Duodenal mucosa (tissue), 2 donors: ENCODE data around the gene VSIG10.

Experiments
- H3K27ac ChIP-seq: one replicate; pipeline ENCODE4 v1.7.0; 2013; ENCODE audit warnings: low read depth, low read length
- H3K27me3 ChIP-seq, 2 donors: one replicate each; pipeline ENCODE4 v1.7.0; 2013; ENCODE audit warnings: low read length in 2 of 2, control low read depth in 1 of 2; ENCODE audit not compliant: insufficient read depth in 2 of 2, control insufficient read depth in 1 of 2
- H3K36me3 ChIP-seq, 2 donors: one replicate each; pipeline ENCODE4 v1.7.0; 2013; ENCODE audit warnings: low read length in 2 of 2, control low read depth in 1 of 2; ENCODE audit not compliant: insufficient read depth in 2 of 2, control insufficient read depth in 1 of 2
- H3K4me1 ChIP-seq, 2 donors: one replicate each; pipeline ENCODE4 v1.7.0; 2013; ENCODE audit warnings: low read length in 2 of 2, control low read depth in 1 of 2; ENCODE audit not compliant: insufficient read depth in 2 of 2, control insufficient read depth in 1 of 2
- H3K4me3 ChIP-seq, 2 donors: one replicate each; pipeline ENCODE4 v1.7.0; 2013; ENCODE audit warnings: low read length in 2 of 2, low read depth in 1 of 2
- H3K9ac ChIP-seq, 2 donors: one replicate each; pipeline ENCODE4 v1.7.0; 2013; ENCODE audit warnings: low read length in 2 of 2, low read depth in 1 of 2
- H3K9me3 ChIP-seq, 2 donors: one replicate each; pipeline ENCODE4 v1.7.0; 2013; ENCODE audit warnings: low read length in 2 of 2, control low read depth in 1 of 2; ENCODE audit not compliant: control insufficient read depth in 1 of 2

The VSIG10 gene

DNA sequence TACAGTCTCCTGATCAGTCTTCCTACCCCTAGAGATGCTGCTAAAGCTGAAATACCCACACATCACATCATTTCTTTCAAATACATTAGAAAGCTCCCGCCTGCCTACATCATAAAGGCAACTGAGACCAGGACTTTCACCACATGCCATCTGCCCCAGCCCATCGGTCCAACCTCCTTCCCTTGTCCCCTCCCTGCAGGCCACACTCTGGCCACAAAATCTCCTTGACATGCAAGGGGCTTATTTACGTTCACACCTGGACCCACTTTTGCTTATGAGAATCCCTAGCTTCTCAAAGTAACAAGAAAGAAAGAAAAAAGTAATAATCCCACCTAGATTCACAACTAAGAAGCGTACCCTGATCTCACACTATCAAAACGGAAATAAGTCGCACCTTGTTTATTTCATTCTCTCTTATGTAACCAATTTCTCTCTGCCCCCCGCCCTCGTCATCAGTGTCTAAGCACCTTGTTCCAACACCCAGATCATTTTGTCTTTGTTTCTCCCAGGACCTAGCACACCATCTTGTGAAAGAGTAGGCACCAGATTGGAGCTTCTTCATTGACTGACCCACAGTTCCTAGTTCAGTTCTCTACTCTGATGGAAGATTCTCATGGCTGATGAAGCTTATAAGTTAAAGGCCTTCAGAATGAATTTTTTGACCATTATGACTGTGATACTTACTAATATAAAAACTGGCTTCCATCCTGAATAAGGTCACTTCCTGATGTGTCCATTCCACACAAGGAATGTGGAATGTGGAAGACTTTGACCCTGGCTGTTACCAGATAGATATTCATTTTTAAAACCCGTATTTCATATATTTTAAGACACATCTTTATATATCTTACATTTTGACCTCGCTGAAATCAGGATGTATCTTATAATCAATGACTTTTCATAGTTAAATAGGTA lies 50.5 kb downstream of the VSIG10 start:
- peaks cover 32% of the 10 kb centered on the region in 2 donors for H3K4me1 ChIP-seq

GRCh38 chr12:118052324-118053070 lies 51.3 kb downstream of the VSIG10 start:
- H3K4me1 ChIP-seq = peaks cover 32% of the 10 kb centered on the region in 2 donors
- H3K27ac ChIP-seq = peak overlapping the region; percentile 75
- H3K27me3 ChIP-seq = no peaks in the 10 kb centered on the region
- H3K9me3 ChIP-seq = no peaks in the 10 kb centered on the region
- peak overlapping the region in 1 of 2 donors; percentile 39 for H3K9ac ChIP-seq
- peaks cover 6 to 23% of the 10 kb centered on the region in 2 donors for H3K36me3 ChIP-seq
- peak overlapping the region in 1 of 2 donors; percentile 40 for H3K4me3 ChIP-seq

More for the DNA sequence above, 50.5 kb downstream of the VSIG10 start:
- H3K36me3 ChIP-seq = peaks cover 6 to 17% of the 10 kb centered on the region in 2 donors
- no peaks in the 10 kb centered on the region for H3K27me3 ChIP-seq
- H3K9me3 ChIP-seq = no peaks in the 10 kb centered on the region
- H3K27ac ChIP-seq = peak overlapping the region; percentile 69
- H3K4me3 ChIP-seq = peak overlapping the region in 1 of 2 donors; percentile 40
- H3K9ac ChIP-seq = peak overlapping the region in 1 of 2 donors; percentile 39

DNA sequence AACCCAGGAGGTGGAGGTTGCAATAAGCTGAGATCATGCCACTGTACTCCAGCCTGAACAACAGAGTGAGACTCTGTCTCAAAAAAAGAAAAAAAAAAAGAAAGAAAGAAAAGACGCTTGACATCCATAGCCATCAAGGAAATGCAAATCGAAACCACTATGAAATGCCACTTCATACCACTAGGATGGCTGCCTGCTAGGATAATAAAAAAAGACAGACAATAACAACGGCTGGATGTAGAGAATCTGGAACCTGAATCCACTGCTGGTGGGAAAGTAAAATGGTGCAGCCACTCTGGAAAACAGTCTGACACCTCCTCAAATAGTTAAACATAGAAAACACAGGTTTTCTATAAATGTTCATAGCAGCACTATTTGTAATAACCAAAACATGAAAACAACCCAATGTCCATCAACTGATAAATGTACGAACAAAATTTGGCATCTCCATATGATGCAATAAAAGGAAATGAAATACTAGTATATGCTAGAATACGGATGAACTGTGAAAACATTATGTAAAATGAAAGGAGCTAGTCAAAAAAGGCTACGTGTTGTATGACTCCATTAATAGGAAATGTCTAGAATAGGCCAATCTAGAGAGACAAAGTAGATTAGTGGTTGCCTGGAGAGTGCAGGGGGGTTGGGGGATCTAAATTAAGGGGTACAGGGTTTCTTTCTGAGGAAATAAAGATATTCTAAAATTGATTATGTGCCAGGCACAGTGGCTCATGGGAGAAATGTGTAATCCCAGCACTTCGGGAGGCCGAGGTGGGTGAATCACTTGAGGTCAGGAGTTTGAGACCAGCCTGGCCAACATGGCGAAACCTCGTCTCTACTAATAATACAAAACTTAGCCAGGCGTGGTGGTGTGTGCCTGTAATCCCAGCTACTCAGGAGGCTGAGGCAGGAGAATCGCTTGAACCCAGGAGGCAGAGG lies 52.6 kb downstream of the VSIG10 start:
- Histone ChIP-seq H3K36me3 (peaks cover 6 to 23% of the 10 kb centered on the region in 2 donors), H3K27ac (no peak overlapping the region), H3K9me3 (no peaks in the 10 kb centered on the region), H3K4me1 (peaks cover 26 to 30% of the 10 kb centered on the region in 2 donors), H3K27me3 (no peaks in the 10 kb centered on the region), H3K4me3 (no peak overlapping the region), H3K9ac (no peak overlapping the region)

DNA sequence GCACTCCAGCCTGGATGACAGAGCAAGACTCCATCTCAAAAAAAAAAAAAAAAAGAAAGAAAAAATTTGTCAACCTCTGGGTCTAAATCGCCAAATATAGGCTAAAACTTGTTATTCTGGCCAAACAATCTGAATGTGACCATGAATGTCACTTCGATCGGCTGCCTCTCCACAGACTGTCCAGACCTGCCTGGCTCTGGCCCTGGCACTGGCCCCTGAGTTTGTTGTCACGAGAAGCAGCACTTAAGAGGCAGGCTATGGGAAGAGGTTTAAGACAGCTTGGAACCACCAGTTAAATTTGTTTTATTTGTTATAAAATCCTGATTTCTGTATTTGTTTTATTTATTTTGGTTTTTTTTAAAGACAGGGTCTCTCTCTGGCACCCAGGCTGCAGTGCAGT lies 57.4 kb downstream of the VSIG10 start:
- H3K27me3 ChIP-seq = no peaks in the 10 kb centered on the region
- H3K36me3 ChIP-seq = peaks cover 27 to 55% of the 10 kb centered on the region in 2 donors
- H3K4me3 ChIP-seq = no peak overlapping the region
- no peak overlapping the region for H3K27ac ChIP-seq
- H3K9ac ChIP-seq = no peak overlapping the region
- no peaks in the 10 kb centered on the region for H3K9me3 ChIP-seq
- peaks cover 0 to under 1% of the 10 kb centered on the region in 2 donors for H3K4me1 ChIP-seq

DNA sequence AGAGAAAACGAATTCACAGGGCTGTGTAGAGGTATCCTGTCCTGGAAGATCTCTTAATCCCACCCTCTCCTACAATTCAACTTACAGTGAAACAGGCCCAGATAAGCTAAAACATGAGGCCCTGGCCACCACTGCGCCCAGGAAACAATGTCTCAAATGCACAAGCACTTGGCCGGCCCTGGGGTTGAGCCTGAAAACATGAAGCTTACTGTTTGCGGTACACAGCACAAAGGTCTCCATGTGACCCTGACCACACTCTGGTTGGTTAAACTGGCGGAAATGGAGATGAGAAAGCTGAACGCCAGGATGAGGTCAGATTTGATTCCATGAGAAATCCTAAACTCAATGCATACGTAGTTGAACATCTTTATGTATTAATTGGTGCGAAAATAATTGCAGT lies 59.2 kb downstream of the VSIG10 start:
- no peaks in the 10 kb centered on the region for H3K9me3 ChIP-seq
- H3K4me1 ChIP-seq = no peaks in the 10 kb centered on the region
- H3K27me3 ChIP-seq = no peaks in the 10 kb centered on the region
- H3K36me3 ChIP-seq = peaks cover 26 to 62% of the 10 kb centered on the region in 2 donors
- no peak overlapping the region for H3K9ac ChIP-seq
- H3K4me3 ChIP-seq = no peak overlapping the region
- no peak overlapping the region for H3K27ac ChIP-seq

DNA sequence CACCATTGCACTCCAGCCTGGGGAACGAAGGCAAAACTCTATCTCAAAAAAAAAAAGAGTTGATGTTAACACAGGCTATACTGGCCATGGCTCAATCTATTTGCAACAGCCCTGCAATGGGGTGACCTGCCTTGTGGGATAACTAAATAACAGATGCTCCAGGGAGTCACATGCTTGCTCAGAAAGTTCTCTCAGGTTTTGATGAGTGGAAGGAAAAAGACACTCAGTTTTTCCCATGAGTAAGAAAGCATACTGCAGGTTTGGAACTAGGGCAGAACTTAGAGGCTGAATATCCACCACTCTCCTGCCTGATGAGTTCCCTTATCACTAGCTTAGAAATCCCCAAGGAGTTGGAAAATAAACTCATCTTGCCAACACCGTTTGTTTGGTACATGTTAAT lies 59.7 kb downstream of the VSIG10 start:
- Histone ChIP-seq H3K4me1 (no peaks in the 10 kb centered on the region), H3K27me3 (no peaks in the 10 kb centered on the region), H3K9ac (no peak overlapping the region), H3K27ac (no peak overlapping the region), H3K4me3 (no peak overlapping the region), H3K9me3 (no peaks in the 10 kb centered on the region), H3K36me3 (peaks cover 26 to 67% of the 10 kb centered on the region in 2 donors)

- Histone ChIP-seq H3K27me3 (no peaks in the 10 kb centered on the region), H3K9ac (no peak overlapping the region), H3K27ac (no peak overlapping the region), H3K4me1 (no peaks in the 10 kb centered on the region), H3K36me3 (peaks cover 39 to 72% of the 10 kb centered on the region in 2 donors), H3K9me3 (no peaks in the 10 kb centered on the region), H3K4me3 (no peak overlapping the region)
These were observed 61.7 kb downstream of the VSIG10 start for GRCh38 chr12:118042091-118042490.

- peaks cover 57 to 91% of the 10 kb centered on the region in 2 donors for H3K36me3 ChIP-seq
- H3K9me3 ChIP-seq = no peaks in the 10 kb centered on the region
These were observed 65.7 kb downstream of the VSIG10 start for GRCh38 chr12:118038137-118038536.

DNA sequence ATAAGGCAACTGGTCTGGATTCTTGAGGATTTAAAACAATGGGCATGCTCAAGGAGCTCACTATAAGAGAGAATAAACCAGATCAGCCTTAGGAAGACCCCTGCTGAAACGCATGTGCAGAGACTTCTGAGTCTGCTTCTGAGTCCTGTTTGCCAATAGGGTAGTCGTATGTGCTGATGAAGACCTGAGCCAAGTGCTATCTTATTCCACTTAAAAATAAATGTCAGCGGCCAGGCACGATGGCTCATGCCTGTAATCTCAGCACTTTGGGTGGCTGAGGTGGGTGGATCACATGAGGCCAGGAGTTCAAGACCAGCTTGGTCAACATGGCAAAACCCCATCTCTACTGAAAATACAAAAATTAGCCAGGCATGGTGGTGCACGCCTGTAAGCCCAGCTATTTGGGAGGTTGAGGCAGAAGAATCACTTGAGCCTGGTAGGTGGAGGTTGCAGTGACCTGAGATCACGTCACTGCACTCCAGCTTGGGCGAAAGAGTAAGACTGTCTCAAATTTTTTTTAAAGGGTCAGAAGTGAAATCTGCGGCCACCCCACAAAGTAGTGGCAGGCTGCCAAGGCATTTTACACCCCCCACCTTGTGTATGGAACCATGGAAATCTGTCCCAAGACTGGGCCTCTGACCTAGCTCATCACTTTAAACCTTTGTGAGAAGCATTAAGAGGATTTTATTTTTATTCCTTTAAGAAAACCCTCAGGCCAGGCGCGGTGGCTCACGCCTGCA lies 67.0 kb downstream of the VSIG10 start:
- Histone ChIP-seq H3K36me3 (peaks cover 48 to 90% of the 10 kb centered on the region in 2 donors), H3K9ac (no peak overlapping the region), H3K9me3 (no peaks in the 10 kb centered on the region), H3K4me3 (no peak overlapping the region), H3K4me1 (peaks cover 0 to 4% of the 10 kb centered on the region in 2 donors), H3K27ac (no peak overlapping the region), H3K27me3 (no peaks in the 10 kb centered on the region)

More at GRCh38 chr12:118038137-118038536, 65.7 kb downstream of the VSIG10 start:
- Histone ChIP-seq H3K4me1 (peaks cover 0 to 4% of the 10 kb centered on the region in 2 donors), H3K9ac (no peak overlapping the region), H3K27me3 (no peaks in the 10 kb centered on the region), H3K27ac (no peak overlapping the region), H3K4me3 (no peak overlapping the region)
